Measurements from ENCODE around the gene CKAP2L.

DNA sequence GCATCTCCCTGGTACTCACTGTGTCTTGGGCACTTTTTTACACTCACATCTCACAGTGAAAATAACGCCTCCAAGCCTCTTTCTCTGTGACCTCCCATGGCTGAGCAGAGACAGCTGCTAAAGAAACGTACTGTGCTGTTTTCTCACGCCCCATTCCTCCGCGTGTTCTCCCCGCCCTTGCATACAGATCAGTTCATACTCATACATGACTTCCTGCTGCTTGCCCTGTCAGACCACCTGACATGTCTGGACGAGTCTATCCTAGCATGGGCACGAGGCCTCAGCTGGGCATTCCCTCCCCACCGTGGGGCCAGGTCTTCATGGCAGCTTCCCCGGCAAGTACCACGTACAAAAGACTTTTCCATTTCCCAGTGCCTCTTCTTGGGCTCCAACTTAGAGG lies 41.1 kb upstream of the CKAP2L start:
- no peak for TF ChIP-seq POLR2A (IDR thresholded peaks at IDR 0.05; ENCODE audit: low read depth, low read length)
- TF ChIP-seq, protein P1, sequence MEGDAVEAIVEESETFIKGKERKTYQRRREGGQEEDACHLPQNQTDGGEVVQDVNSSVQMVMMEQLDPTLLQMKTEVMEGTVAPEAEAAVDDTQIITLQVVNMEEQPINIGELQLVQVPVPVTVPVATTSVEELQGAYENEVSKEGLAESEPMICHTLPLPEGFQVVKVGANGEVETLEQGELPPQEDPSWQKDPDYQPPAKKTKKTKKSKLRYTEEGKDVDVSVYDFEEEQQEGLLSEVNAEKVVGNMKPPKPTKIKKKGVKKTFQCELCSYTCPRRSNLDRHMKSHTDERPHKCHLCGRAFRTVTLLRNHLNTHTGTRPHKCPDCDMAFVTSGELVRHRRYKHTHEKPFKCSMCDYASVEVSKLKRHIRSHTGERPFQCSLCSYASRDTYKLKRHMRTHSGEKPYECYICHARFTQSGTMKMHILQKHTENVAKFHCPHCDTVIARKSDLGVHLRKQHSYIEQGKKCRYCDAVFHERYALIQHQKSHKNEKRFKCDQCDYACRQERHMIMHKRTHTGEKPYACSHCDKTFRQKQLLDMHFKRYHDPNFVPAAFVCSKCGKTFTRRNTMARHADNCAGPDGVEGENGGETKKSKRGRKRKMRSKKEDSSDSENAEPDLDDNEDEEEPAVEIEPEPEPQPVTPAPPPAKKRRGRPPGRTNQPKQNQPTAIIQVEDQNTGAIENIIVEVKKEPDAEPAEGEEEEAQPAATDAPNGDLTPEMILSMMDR (IDR thresholded peaks at IDR 0.05; ENCODE audit: extremely low read depth in 1 of 2, insufficient read depth in 1 of 2, low read depth in 1 of 2, low read length in 2 of 2) = no peak
- TF ChIP-seq, protein P2, sequence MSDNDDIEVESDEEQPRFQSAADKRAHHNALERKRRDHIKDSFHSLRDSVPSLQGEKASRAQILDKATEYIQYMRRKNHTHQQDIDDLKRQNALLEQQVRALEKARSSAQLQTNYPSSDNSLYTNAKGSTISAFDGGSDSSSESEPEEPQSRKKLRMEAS (IDR thresholded peaks at IDR 0.05; ENCODE audit: insufficient read depth, insufficient read length) = no peak

All from endothelial cell of umbilical vein (primary cell).